Omental fat pad (tissue), 4 donors: ENCODE results near the gene FOXA2. TPM values are rescaled to one million over a fixed set of nuclear protein-coding genes. Genes with fewer than 3 reads are reported as not detected.

Experiments
- ATAC-seq: fragments of 150-250 bp; one replicate; pipeline ENCODE4 v1.9.1; 2016; ENCODE audit warnings: mild to moderate bottlenecking, moderate library complexity; ENCODE audit not compliant: low FRiP score
- DNase-seq: peaks from one replicate; pipeline ENCODE4 v3.0.0-alpha.2; 2019; ENCODE audit warnings: low spot score
- small RNA-seq: library from RNA; depleted of rRNA; stranded (forward); fragments of <200 nt; gene quantifications from one replicate; pipeline ENCODE3, GENCODE V24; 2016
- total RNA-seq, 4 donors: library from RNA; depleted of rRNA; stranded (reverse); fragments of >200 nt; gene quantifications; one replicate each; pipeline ENCODE4 v1.1.0, GENCODE V29; 2016
- TF ChIP-seq, protein P1 (sequence below), 3 donors: fragments of 450-650 bp; IDR thresholded peaks; one replicate each; pipeline ENCODE4 v1.5.1; 2016 to 2017; ENCODE audit warnings: antibody characterized with exemption in 3 of 3, mild to moderate bottlenecking in 3 of 3, moderate library complexity in 2 of 3

Gene FOXA2
- total RNA-seq, 4 donors from 2014 or later, result 0.19 TPM; not detected in 3

DNA sequence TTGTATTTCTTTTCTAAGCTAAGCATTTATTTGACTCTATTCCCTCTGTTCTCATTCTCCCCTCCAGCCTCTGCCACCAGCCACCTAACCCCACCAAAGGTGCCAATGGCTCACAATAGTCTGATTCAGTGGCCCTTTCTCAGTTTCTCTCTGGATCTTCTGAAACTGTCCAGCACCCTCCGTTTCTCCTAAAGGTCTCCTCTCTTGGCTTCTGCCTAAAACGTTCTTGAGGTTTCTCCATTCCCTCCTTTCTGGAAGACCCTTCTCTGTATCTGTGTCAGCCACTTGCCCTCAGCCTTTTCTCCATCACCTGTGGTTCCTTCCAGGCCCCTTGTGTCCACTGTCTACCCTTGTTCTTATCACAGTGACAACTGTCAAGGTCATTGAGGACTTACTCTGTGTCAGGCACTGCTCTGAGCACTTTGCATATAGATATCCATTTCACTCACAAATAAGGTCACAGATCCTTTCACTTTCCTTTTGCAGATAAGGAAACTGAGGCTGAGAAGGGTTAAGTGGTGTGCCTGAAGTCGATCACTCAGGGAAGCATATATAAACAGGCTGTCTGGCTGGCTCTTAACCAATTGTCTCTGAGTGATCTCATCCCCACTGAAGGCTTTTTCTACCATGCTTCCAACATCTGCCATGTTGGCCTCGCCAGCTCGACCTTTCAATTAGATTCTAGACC is 48.1 kb downstream of the FOXA2 start:
- TF ChIP-seq, protein P1, sequence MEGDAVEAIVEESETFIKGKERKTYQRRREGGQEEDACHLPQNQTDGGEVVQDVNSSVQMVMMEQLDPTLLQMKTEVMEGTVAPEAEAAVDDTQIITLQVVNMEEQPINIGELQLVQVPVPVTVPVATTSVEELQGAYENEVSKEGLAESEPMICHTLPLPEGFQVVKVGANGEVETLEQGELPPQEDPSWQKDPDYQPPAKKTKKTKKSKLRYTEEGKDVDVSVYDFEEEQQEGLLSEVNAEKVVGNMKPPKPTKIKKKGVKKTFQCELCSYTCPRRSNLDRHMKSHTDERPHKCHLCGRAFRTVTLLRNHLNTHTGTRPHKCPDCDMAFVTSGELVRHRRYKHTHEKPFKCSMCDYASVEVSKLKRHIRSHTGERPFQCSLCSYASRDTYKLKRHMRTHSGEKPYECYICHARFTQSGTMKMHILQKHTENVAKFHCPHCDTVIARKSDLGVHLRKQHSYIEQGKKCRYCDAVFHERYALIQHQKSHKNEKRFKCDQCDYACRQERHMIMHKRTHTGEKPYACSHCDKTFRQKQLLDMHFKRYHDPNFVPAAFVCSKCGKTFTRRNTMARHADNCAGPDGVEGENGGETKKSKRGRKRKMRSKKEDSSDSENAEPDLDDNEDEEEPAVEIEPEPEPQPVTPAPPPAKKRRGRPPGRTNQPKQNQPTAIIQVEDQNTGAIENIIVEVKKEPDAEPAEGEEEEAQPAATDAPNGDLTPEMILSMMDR (IDR thresholded peaks at IDR 0.05), result no peak
- ATAC-seq (no peak), DNase-seq (no peak)

- ATAC-seq (no peak), DNase-seq (no peak)
- TF ChIP-seq, protein P1 (IDR thresholded peaks at IDR 0.05), result no peak
Measured at GRCh38 chr20:22535483-22535882, 48.9 kb downstream of the FOXA2 start.

DNA sequence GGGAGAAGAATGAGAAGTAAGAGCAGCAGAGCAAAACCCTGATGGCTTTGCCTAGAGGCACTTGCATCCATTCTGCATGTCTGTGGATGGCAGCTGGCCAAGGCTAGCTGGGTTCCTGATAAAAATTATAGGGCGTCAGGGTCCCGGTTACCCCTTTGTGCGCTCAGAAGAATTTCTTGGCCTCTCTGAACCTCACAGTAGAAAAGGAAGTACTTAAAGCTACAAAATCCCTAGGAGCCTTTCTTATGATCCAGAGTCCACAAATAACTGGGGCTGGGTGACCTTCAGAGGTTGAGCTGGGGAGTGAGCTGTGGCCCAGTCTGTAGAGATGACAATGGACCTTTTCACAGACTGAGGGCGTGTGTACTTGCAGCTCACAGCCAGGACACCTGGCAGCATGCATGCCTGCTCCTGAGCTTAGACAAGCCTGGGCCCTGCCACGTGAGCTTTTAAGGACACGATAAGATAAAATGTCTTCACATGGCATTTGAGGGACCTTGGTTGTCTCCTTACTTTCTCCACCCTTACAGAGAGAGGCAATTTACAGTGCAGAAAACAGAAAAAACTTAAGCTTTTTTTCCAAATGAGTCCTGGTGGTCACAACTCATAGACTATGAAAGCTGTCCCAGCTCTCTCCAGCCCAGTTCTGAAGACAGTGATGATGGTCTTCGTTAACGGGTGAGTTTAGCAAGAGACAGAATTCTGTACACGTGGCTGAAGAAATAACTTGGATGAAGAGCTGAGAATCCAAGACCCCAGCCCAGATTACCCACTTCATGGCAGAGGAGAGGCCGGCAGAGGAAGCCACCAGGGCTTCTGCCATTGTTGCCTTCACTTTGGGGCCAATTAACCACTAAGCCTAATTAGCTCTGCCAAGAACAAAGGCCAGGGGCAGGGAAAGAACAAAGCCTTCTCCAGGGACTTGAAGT is 50.3 kb downstream of the FOXA2 start:
- TF ChIP-seq, protein P1 (IDR thresholded peaks at IDR 0.05), result no peak
- ATAC-seq (no peak), DNase-seq (no peak)

DNA sequence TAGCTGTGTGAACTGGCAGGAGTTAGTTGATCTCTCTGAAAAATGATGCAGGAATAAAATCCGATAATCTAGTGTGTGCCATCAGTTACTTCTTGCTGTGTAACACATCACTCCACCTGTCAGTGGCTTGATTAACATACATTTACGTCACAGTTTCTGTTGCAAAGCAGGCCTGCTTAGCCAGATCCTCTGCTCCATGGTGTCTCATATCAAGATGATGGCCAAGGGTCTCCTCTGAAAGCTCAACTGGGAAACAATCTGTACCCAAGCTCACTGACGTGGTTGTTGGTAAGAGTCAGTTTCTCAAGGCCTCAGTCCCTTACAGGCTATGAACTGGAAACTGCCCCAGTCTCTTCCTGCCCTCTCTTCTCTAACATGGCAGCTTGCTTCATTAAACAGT is 51.8 kb downstream of the FOXA2 start:
- ATAC-seq (no peak), DNase-seq (no peak)
- TF ChIP-seq, protein P1 (IDR thresholded peaks at IDR 0.05), result no peak

- DNase-seq (no peak), ATAC-seq (no peak)
- TF ChIP-seq, protein P1 (IDR thresholded peaks at IDR 0.05), result no peak
Measured at GRCh38 chr20:22531756-22532155, 52.6 kb downstream of the FOXA2 start.

GRCh38 chr20:22531056-22531615 is 53.2 kb downstream of the FOXA2 start:
- DNase-seq (no peak), ATAC-seq (no peak)
- TF ChIP-seq, protein P1 (IDR thresholded peaks at IDR 0.05), result no peak

Small RNAs within 50 kb of the gene (small RNA-seq; reads per million reads assigned to genes)
- not detected for gene LINC00261
